Measurements from ENCODE around the gene MEIS2. TPM values are rescaled to one million over a fixed set of nuclear protein-coding genes. Genes with fewer than 3 reads are reported as not detected.

MEIS2 gene
- total RNA-seq, 1 experiment from 2014 or later: 23.1 TPM

DNA sequence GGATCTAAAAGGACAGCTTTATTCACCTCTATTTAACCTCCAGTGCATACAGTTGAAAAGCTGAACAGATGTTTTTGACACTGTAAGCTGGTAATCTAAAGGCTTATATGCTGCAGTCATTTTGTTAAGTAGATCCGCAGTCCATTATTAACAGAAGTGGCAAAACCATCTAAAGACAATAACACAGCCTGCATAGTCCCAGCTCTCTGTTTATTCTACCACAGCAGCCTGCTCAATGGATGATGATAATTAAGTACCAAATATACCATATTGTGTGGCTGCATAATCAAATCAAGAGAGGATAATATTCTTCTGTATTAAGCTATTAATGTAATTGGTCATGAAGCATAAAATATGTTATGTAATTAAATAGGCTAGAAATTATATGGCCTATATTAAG lies 207.1 kb downstream of the MEIS2 start:
- no peaks in the 10 kb centered on the region for H3K27me3 Mint-ChIP-seq (ENCODE audit: unreplicated experiment)
- BruUV-seq (replicated peaks): no TSS peak
- no peak for DNase-seq
- peaks cover 3% of the 10 kb centered on the region for H3K4me1 Mint-ChIP-seq (ENCODE audit: low read depth, unreplicated experiment)
- TF ChIP-seq, protein P1, sequence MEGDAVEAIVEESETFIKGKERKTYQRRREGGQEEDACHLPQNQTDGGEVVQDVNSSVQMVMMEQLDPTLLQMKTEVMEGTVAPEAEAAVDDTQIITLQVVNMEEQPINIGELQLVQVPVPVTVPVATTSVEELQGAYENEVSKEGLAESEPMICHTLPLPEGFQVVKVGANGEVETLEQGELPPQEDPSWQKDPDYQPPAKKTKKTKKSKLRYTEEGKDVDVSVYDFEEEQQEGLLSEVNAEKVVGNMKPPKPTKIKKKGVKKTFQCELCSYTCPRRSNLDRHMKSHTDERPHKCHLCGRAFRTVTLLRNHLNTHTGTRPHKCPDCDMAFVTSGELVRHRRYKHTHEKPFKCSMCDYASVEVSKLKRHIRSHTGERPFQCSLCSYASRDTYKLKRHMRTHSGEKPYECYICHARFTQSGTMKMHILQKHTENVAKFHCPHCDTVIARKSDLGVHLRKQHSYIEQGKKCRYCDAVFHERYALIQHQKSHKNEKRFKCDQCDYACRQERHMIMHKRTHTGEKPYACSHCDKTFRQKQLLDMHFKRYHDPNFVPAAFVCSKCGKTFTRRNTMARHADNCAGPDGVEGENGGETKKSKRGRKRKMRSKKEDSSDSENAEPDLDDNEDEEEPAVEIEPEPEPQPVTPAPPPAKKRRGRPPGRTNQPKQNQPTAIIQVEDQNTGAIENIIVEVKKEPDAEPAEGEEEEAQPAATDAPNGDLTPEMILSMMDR (IDR thresholded peaks at IDR 0.05; ENCODE audit: unreplicated experiment): no peak
- H3K9me3 Mint-ChIP-seq (ENCODE audit: low read depth, unreplicated experiment): no peaks in the 10 kb centered on the region
- no peak overlapping the region for H3K4me3 Mint-ChIP-seq (ENCODE audit: low read depth, unreplicated experiment)
- peaks cover 2% of the 10 kb centered on the region for H3K36me3 Mint-ChIP-seq (ENCODE audit: insufficient read depth, unreplicated experiment)
- CTCF ChIA-PET: no interaction called here
- no peak overlapping the region for H3K27ac Mint-ChIP-seq (ENCODE audit: unreplicated experiment)
- intact Hi-C loops (cut with micrococcal nuclease; ENCODE audit: unreplicated experiment): no loop called here

DNA sequence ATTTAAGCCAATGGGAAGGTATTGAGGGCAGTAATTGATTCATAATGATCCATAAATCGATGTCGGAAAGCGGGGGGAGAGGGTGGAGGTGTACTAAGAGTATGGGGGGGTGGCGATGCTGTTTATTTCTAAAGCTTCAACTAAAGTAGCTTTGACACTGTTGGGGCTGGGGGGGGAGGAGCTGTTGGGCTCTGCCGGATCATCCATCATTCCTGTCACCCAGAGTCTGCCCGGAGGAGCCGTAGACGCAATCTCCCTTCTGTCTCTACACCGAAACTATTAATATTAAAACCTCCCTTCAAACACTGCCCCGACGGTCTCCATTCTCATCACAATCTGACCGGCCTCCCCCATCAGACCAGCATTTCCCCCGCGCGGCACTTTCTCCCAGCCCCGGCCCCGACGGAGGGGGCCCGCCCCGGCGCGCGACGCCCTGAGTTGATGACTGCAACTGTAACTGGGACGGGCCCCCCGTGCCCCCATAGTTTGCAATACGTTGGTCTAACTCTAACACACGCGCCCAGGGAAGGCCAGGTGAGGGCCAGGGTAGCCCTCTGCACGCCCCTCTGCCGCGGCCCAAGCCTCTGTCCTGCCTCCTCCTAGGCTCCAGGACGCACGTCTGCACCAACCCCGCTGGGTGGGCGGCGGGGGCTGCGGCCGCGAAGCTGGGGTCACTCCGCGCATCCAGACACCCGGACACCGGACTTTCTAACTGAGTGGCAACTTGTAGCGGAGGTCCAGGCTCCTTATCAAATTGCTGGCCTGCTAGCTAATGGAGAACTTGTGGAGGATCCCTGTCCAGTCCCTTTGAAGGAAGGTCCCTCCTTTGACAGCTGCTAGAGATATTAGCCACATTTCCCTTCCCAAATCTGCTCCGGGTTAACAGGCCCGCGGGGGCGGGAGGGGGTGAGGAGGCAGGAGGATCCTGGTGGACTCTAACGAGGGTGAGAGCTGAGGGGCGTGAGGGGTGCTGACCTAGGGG lies 212.0 kb downstream of the MEIS2 start:
- intact Hi-C loops (cut with micrococcal nuclease; ENCODE audit: unreplicated experiment): no loop called here
- no peaks in the 10 kb centered on the region for H3K27me3 Mint-ChIP-seq (ENCODE audit: unreplicated experiment)
- no peak for DNase-seq
- CTCF ChIA-PET: no interaction called here
- H3K27ac Mint-ChIP-seq (ENCODE audit: unreplicated experiment): peak overlapping the region; percentile 33
- H3K4me3 Mint-ChIP-seq (ENCODE audit: low read depth, unreplicated experiment): peak overlapping the region; percentile 68
- peaks cover 7% of the 10 kb centered on the region for H3K4me1 Mint-ChIP-seq (ENCODE audit: low read depth, unreplicated experiment)
- peaks cover 12% of the 10 kb centered on the region for H3K36me3 Mint-ChIP-seq (ENCODE audit: insufficient read depth, unreplicated experiment)
- no TSS peak for BruUV-seq (replicated peaks)
- no peaks in the 10 kb centered on the region for H3K9me3 Mint-ChIP-seq (ENCODE audit: low read depth, unreplicated experiment)
- TF ChIP-seq, protein P1 (IDR thresholded peaks at IDR 0.05; ENCODE audit: unreplicated experiment): no peak

DNA sequence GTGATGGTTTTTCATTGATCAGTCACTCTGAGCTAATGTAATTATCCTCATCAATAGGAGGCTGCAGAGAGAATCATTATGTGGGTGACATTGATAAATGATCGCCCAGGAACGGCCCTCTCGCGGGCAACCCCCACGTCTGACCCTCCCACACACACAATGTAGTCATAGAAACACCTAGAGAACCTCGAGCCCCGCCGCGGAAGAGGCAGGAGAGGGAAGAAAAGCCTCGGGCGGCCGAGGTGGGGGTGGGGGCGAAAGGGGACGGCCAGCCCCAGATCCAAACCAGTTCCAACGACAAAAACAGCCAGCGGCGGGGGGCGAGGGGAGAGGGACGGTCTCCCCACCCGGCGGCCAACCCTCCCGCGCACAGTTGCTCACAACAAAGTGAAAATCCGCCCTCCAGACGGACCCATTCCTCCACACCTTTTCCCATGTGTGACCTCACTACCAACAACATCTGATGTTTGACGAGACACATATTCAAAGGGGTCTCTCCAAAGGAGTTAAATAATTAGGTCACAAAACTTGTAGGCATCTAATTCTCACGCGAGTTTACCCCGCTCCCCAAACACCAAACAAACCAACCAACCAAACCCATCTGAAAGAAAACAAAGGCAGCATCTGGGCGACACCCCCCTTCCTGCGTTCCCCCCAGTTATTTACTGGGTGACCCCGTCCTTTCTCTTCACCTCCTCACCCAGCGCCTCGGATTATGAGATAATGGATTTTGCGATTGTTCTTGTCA lies 213.0 kb downstream of the MEIS2 start:
- CTCF ChIA-PET: no interaction called here
- TF ChIP-seq, protein P1 (IDR thresholded peaks at IDR 0.05; ENCODE audit: unreplicated experiment): no peak
- peak overlapping the region; percentile 68 for H3K4me3 Mint-ChIP-seq (ENCODE audit: low read depth, unreplicated experiment)
- intact Hi-C loops (cut with micrococcal nuclease; ENCODE audit: unreplicated experiment): no loop called here
- no TSS peak for BruUV-seq (replicated peaks)
- H3K27ac Mint-ChIP-seq (ENCODE audit: unreplicated experiment): peak overlapping the region; percentile 33
- peak; percentile 12 for DNase-seq
- H3K36me3 Mint-ChIP-seq (ENCODE audit: insufficient read depth, unreplicated experiment): peaks cover 12% of the 10 kb centered on the region
- no peaks in the 10 kb centered on the region for H3K9me3 Mint-ChIP-seq (ENCODE audit: low read depth, unreplicated experiment)
- peaks cover 7% of the 10 kb centered on the region for H3K4me1 Mint-ChIP-seq (ENCODE audit: low read depth, unreplicated experiment)
- no peaks in the 10 kb centered on the region for H3K27me3 Mint-ChIP-seq (ENCODE audit: unreplicated experiment)

DNA sequence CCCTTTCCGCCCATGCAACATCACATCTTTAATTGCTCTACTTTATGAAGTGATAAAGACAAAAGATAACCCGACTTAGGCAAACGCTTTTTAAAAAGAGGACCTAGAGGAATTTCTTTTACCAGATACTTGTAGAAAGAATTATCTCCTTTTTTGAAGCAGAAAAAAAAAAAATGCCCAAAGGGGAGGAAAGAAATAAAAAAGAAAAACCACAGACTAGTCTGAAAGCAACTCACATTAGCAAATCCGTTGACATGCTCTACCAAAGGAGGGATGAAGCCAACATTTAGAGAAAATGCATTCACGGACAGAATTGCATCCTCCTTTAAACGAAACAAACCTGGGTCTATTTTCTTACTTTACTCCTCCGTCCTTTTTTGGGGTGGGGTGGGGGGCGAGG lies 213.6 kb downstream of the MEIS2 start:
- Mint-ChIP-seq H3K9me3 (ENCODE audit: low read depth, unreplicated experiment) (no peaks in the 10 kb centered on the region), H3K4me3 (ENCODE audit: low read depth, unreplicated experiment) (peak overlapping the region; percentile 68), H3K27ac (ENCODE audit: unreplicated experiment) (no peak overlapping the region), H3K36me3 (ENCODE audit: insufficient read depth, unreplicated experiment) (peaks cover 12% of the 10 kb centered on the region), H3K27me3 (ENCODE audit: unreplicated experiment) (no peaks in the 10 kb centered on the region), H3K4me1 (ENCODE audit: low read depth, unreplicated experiment) (peaks cover 7% of the 10 kb centered on the region)
- intact Hi-C loops (cut with micrococcal nuclease; ENCODE audit: unreplicated experiment): no loop called here
- TF ChIP-seq, protein P1 (IDR thresholded peaks at IDR 0.05; ENCODE audit: unreplicated experiment): no peak
- DNase-seq: no peak
- CTCF ChIA-PET: no interaction called here
- BruUV-seq (replicated peaks): no TSS peak

Data from Calu3 (cell line).